CD4-positive, alpha-beta T cell (primary cell): ENCODE results near the gene KCNMA1. TPM values are rescaled to one million over a fixed set of nuclear protein-coding genes. Genes with fewer than 3 reads are reported as not detected.
A peak's percentile ranks its signal among the peaks of the same experiment; 100 is the strongest.

ENCODE experiments used
- ATAC-seq: fragments of 200-7000 bp; cut with Tn5 transposase; one replicate; pipeline ENCODE4 v1.10.0; 2022; ENCODE audit warnings: mild to moderate bottlenecking; ENCODE audit not compliant: poor library complexity
- CTCF ChIA-PET: fragments of 350-600 bp; sonication (Branson Sonifier 250); formaldehyde crosslinking; loops from one replicate; lab custom pipeline; 2021; ENCODE audit warnings: antibody characterized with exemption, inconsistent platforms; lab: Charles Lee
- POLR2A ChIA-PET: fragments of 350-600 bp; sonication (Branson Sonifier 250); formaldehyde crosslinking; loops from one replicate; lab custom pipeline; 2021; ENCODE audit warnings: antibody characterized with exemption, inconsistent platforms; lab: Charles Lee
- DNase-seq, 14 experiments: peaks; one replicate each; pipeline ENCODE4 v3.0.0-alpha.2; 2013 to 2020; ENCODE audit warnings: mixed read lengths in 2 of 14
- H3K27ac ChIP-seq, 2 donors: one replicate each; pipeline versions ENCODE4 v1.5.1 to v1.7.0; 2013; ENCODE audit warnings: low read length in 2 of 2, low read depth in 1 of 2, mild to moderate bottlenecking in 1 of 2
- H3K27me3 ChIP-seq, 2 experiments: 1 replicate in 1 of 2; 2 replicates in 1 of 2; pipeline versions ENCODE4 v1.6.1 to v1.7.0; 2013; ENCODE audit warnings: low read length in 2 of 2, control low read depth in 1 of 2, mild to moderate bottlenecking in 1 of 2, moderate library complexity in 1 of 2; ENCODE audit not compliant: insufficient read depth in 2 of 2, control insufficient read depth in 1 of 2
- H3K36me3 ChIP-seq: one replicate; pipeline ENCODE4 v1.6.1; 2013; ENCODE audit warnings: low read length, control low read depth; ENCODE audit not compliant: insufficient read depth
- H3K4me1 ChIP-seq: one replicate; pipeline ENCODE4 v1.6.1; 2013; ENCODE audit warnings: low read length, control low read depth; ENCODE audit not compliant: insufficient read depth
- H3K4me3 ChIP-seq: one replicate; pipeline ENCODE4 v1.5.1; 2013; ENCODE audit warnings: mild to moderate bottlenecking, low read length, moderate library complexity
- H3K9me3 ChIP-seq, 2 experiments: 1 replicate in 1 of 2; 2 replicates in 1 of 2; pipeline versions ENCODE4 v1.6.1 to v1.7.0; 2013; ENCODE audit warnings: low read length in 2 of 2, mild to moderate bottlenecking in 2 of 2, control low read depth in 1 of 2, moderate library complexity in 1 of 2; ENCODE audit not compliant: control insufficient read depth in 1 of 2, insufficient read depth in 1 of 2
- H3K27ac Mint-ChIP-seq: one replicate; pipeline ENCODE4 v1.8.0; 2020; ENCODE audit warnings: mixed read lengths
- H3K27me3 Mint-ChIP-seq: one replicate; pipeline ENCODE4 v1.8.0; 2021; ENCODE audit warnings: mixed read lengths
- H3K36me3 Mint-ChIP-seq: one replicate; pipeline ENCODE4 v1.8.0; 2021; ENCODE audit warnings: low read depth, mixed read lengths
- H3K4me1 Mint-ChIP-seq: one replicate; pipeline ENCODE4 v1.8.0; 2021; ENCODE audit warnings: low read depth, mixed read lengths
- H3K4me3 Mint-ChIP-seq: one replicate; pipeline ENCODE4 v1.8.0; 2020; ENCODE audit warnings: mild to moderate bottlenecking, mixed read lengths
- H3K9me3 Mint-ChIP-seq: one replicate; pipeline ENCODE4 v1.8.0; 2020; ENCODE audit warnings: mixed read lengths
- CTCF ChIP-seq: fragments of 200-600 bp; IDR thresholded peaks from one replicate; pipeline ENCODE4 v1.8.0; 2022; ENCODE audit warnings: antibody characterized with exemption, mild to moderate bottlenecking
- intact Hi-C, 2 experiments: fragments of 100-400 bp; cut with DNase I in 1 of 2; cut with micrococcal nuclease in 1 of 2; formaldehyde crosslinking; loops; one replicate each; pipeline versions ENCODE4 v1.15.1 to v1.9.0; 2023 to 2025; cut with DNase I, micrococcal nuclease
- total RNA-seq, 174 experiments: library from RNA in 2 of 174; stranded (reverse) in 2 of 174; gene quantifications; one replicate each; pipeline ENCODE4 v1.2.3 and lab custom pipeline; 2021 to 2026

The KCNMA1 gene
- total RNA-seq, 2 experiments from 2014 or later: not detected

- no peak for TF ChIP-seq CTCF
- no peak overlapping the region for H3K27ac ChIP-seq
- Mint-ChIP-seq H3K4me1 (peaks cover 9% of the 10 kb centered on the region), H3K9me3 (no peaks in the 10 kb centered on the region), H3K27ac (no peak overlapping the region), H3K36me3 (no peaks in the 10 kb centered on the region), H3K27me3 (peaks cover 18% of the 10 kb centered on the region), H3K4me3 (no peak overlapping the region)
- CTCF ChIA-PET: no interaction called here
- DNase-seq (no peak), ATAC-seq (no peak)
- no peaks in the 10 kb centered on the region for H3K4me1 ChIP-seq
- no peak overlapping the region for H3K4me3 ChIP-seq
- H3K9me3 ChIP-seq: no peaks in the 10 kb centered on the region
- H3K27me3 ChIP-seq: peaks cover 0 to 2% of the 10 kb centered on the region in 2 experiments
- intact Hi-C loops: no loop called here
- POLR2A ChIA-PET: no interaction called here
- no peaks in the 10 kb centered on the region for H3K36me3 ChIP-seq
Observed at GRCh38 chr10:77282163-77282562, 355.4 kb downstream of the KCNMA1 start.

GRCh38 chr10:77281719-77282118, 355.9 kb downstream of the KCNMA1 start:
- H3K4me3 ChIP-seq: no peak overlapping the region
- H3K27ac Mint-ChIP-seq: no peak overlapping the region
- ChIA-PET POLR2A (no interaction called here), CTCF (no interaction called here)
- peaks cover 18% of the 10 kb centered on the region for H3K27me3 Mint-ChIP-seq
- no peaks in the 10 kb centered on the region for H3K9me3 Mint-ChIP-seq
- DNase-seq: peak in 2 of 14 experiments; percentile 2
- H3K4me3 Mint-ChIP-seq: no peak overlapping the region
- no peak for TF ChIP-seq CTCF
- H3K36me3 ChIP-seq: no peaks in the 10 kb centered on the region
- H3K4me1 Mint-ChIP-seq: peaks cover 9% of the 10 kb centered on the region
- no peaks in the 10 kb centered on the region for H3K36me3 Mint-ChIP-seq
- no peak for ATAC-seq
- intact Hi-C loops: no loop called here
- H3K9me3 ChIP-seq: no peaks in the 10 kb centered on the region
- peaks cover 0 to 2% of the 10 kb centered on the region in 2 experiments for H3K27me3 ChIP-seq
- no peaks in the 10 kb centered on the region for H3K4me1 ChIP-seq
- H3K27ac ChIP-seq: no peak overlapping the region

GRCh38 chr10:77279207-77279606, 358.4 kb downstream of the KCNMA1 start:
- DNase-seq (peak in 3 of 14 experiments; percentile 10 to 49 (median 12)), ATAC-seq (no peak)
- POLR2A ChIA-PET: no interaction called here

More at GRCh38 chr10:77279207-77279606, 358.4 kb downstream of the KCNMA1 start:
- Histone ChIP-seq H3K36me3 (no peaks in the 10 kb centered on the region), H3K27ac (no peak overlapping the region), H3K4me3 (no peak overlapping the region), H3K4me1 (no peaks in the 10 kb centered on the region), H3K9me3 (peaks cover 0 to 3% of the 10 kb centered on the region in 2 experiments), H3K27me3 (peaks cover 0 to 2% of the 10 kb centered on the region in 2 experiments)
- CTCF ChIA-PET: no interaction called here
- no peak overlapping the region for H3K4me3 Mint-ChIP-seq
- H3K27ac Mint-ChIP-seq: no peak overlapping the region
- H3K9me3 Mint-ChIP-seq: no peaks in the 10 kb centered on the region
- H3K4me1 Mint-ChIP-seq: peaks cover 9% of the 10 kb centered on the region
- no peaks in the 10 kb centered on the region for H3K36me3 Mint-ChIP-seq
- no peak for TF ChIP-seq CTCF
- intact Hi-C loops: no loop called here
- H3K27me3 Mint-ChIP-seq: peaks cover 20% of the 10 kb centered on the region
